Measurements from ENCODE around the gene MBLAC1. TPM values are rescaled to one million over a fixed set of nuclear protein-coding genes. Genes with fewer than 3 reads are reported as not detected.

Gene MBLAC1
- total RNA-seq, 1 experiment from 2014 or later = 3.5 TPM

GRCh38 chr7:100132126-100132525 is 5.4 kb downstream of the MBLAC1 start:
- ATAC-seq (no peak), DNase-seq (ENCODE audit: low spot score) (no peak)
- no peak for TF ChIP-seq TP53 (CRISPR knock-in tag; IDR thresholded peaks at IDR 0.05)
- TF ChIP-seq, protein P1, sequence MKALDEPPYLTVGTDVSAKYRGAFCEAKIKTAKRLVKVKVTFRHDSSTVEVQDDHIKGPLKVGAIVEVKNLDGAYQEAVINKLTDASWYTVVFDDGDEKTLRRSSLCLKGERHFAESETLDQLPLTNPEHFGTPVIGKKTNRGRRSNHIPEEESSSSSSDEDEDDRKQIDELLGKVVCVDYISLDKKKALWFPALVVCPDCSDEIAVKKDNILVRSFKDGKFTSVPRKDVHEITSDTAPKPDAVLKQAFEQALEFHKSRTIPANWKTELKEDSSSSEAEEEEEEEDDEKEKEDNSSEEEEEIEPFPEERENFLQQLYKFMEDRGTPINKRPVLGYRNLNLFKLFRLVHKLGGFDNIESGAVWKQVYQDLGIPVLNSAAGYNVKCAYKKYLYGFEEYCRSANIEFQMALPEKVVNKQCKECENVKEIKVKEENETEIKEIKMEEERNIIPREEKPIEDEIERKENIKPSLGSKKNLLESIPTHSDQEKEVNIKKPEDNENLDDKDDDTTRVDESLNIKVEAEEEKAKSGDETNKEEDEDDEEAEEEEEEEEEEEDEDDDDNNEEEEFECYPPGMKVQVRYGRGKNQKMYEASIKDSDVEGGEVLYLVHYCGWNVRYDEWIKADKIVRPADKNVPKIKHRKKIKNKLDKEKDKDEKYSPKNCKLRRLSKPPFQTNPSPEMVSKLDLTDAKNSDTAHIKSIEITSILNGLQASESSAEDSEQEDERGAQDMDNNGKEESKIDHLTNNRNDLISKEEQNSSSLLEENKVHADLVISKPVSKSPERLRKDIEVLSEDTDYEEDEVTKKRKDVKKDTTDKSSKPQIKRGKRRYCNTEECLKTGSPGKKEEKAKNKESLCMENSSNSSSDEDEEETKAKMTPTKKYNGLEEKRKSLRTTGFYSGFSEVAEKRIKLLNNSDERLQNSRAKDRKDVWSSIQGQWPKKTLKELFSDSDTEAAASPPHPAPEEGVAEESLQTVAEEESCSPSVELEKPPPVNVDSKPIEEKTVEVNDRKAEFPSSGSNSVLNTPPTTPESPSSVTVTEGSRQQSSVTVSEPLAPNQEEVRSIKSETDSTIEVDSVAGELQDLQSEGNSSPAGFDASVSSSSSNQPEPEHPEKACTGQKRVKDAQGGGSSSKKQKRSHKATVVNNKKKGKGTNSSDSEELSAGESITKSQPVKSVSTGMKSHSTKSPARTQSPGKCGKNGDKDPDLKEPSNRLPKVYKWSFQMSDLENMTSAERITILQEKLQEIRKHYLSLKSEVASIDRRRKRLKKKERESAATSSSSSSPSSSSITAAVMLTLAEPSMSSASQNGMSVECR (CRISPR knock-in tag; IDR thresholded peaks at IDR 0.05; ENCODE audit: borderline replicate concordance) = no peak
- no peak for TF ChIP-seq ATF6 (CRISPR knock-in tag; IDR thresholded peaks at IDR 0.05)
- no peak for TF ChIP-seq PRDM15 (CRISPR knock-in tag; IDR thresholded peaks at IDR 0.05)
- TF ChIP-seq FOXP1 (CRISPR knock-in tag; IDR thresholded peaks at IDR 0.05; ENCODE audit: borderline replicate concordance) = no peak
- TF ChIP-seq PRRX2 (CRISPR knock-in tag; IDR thresholded peaks at IDR 0.05) = no peak
- no peak for TF ChIP-seq SMAD3 (CRISPR knock-in tag; IDR thresholded peaks at IDR 0.05; ENCODE audit: borderline replicate concordance)
- POLR2A ChIA-PET = interaction anchor here (1.0 kb wide), 2 partner anchors 23 to 30 kb away, joined by 3 to 6 read pairs; partner anchors contain the start of gene AP4M1
- no peak overlapping the region for H3K27ac Mint-ChIP-seq
- peaks cover 15% of the 10 kb centered on the region for H3K27me3 Mint-ChIP-seq (ENCODE audit: low read depth)
- peaks cover 7% of the 10 kb centered on the region for H3K4me1 Mint-ChIP-seq
- no peak overlapping the region for H3K4me3 Mint-ChIP-seq
- CTCF ChIA-PET = interaction anchor here (0.8 to 4.9 kb wide), 18 partner anchors 9 to 152 kb away, joined by 3 to 54 read pairs (median 4); partner anchors contain the start of genes AP4M1, GAL3ST4, GPC2 and LAMTOR4
- H3K9me3 Mint-ChIP-seq = no peaks in the 10 kb centered on the region
- no peaks in the 10 kb centered on the region for H3K36me3 Mint-ChIP-seq

GRCh38 chr7:100132697-100133151 is 6.0 kb downstream of the MBLAC1 start:
- H3K27ac Mint-ChIP-seq = peak overlapping the region; percentile 61; the same call in 1 of the 2 replicates
- no peaks in the 10 kb centered on the region for H3K36me3 Mint-ChIP-seq
- H3K4me1 Mint-ChIP-seq = peaks cover 7% of the 10 kb centered on the region
- ATAC-seq (peak; percentile 82), DNase-seq (ENCODE audit: low spot score) (peak; percentile 74)
- H3K4me3 Mint-ChIP-seq = no peak overlapping the region
- peak; percentile 80 for TF ChIP-seq CTCF (IDR thresholded peaks at IDR 0.05)
- TF ChIP-seq TP53 (CRISPR knock-in tag; IDR thresholded peaks at IDR 0.05) = no peak
- H3K27me3 Mint-ChIP-seq (ENCODE audit: low read depth) = peaks cover 15% of the 10 kb centered on the region
- ChIA-PET POLR2A (interaction anchor here (0.6 to 1.0 kb wide), 3 partner anchors 22 to 42 kb away, joined by 3 to 6 read pairs (median 3); partner anchors contain the start of gene AP4M1), CTCF (interaction anchor here (0.6 to 4.9 kb wide), 21 partner anchors 9 to 275 kb away, joined by 3 to 54 read pairs (median 4); partner anchors contain the start of genes AP4M1, GAL3ST4, GPC2 and LAMTOR4)
- H3K9me3 Mint-ChIP-seq = no peaks in the 10 kb centered on the region
